HG02759 (cell line): ENCODE results near the gene CCR9.

Experiments
- ATAC-seq: cut with Tn5 transposase; IDR thresholded peaks from one replicate; pipeline ENCODE4 v1.9.1; 2021; ENCODE audit warnings: mild to moderate bottlenecking, moderate library complexity; ENCODE audit not compliant: unreplicated experiment

CCR9 gene

GRCh38 chr3:45933591-45933990, 47.2 kb downstream of the CCR9 start:
- no peak for ATAC-seq

GRCh38 chr3:45936261-45936660, 49.9 kb downstream of the CCR9 start:
- ATAC-seq, result no peak

- no peak for ATAC-seq
Observed at GRCh38 chr3:45937206-45938042, 51.1 kb downstream of the CCR9 start.

DNA sequence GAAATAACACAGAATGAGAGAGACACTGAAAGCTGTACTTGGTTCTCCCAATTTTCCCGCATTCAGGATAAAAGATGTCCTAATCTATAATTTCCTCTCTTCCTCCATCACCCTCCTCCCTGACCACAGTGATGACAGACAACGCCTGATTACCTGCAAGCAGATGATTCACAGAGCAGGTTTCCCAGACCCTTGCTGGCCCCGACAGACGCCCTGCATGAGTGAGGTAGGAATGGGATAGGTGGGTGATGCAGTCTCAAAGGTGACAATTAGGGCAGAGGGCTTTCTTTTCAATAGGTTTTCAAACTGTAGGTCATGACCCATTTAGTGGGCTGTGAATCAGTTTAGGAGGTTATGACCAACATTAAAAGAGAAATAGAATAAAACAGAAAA, 51.7 kb downstream of the CCR9 start:
- ATAC-seq, result no peak

DNA sequence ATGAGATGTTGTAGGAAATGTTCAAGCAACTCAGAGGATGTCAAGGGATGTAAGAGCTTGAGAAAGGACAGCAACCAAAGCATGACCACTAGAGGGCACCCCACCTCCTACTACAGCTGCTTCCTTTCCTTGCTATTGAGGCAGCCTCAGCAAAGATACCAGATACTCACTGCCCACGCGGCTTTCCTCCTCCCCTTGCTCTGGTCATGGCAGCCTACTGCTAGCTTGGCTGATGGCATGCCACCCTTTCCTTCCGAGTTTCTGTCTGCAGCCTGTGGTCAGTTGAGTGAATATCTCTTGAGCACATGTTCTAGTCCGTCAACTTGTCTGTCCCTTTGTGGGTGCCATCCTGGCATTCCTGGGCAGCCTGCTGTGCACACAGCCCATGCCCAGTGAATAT, 52.5 kb downstream of the CCR9 start:
- peak; percentile 50 for ATAC-seq

GRCh38 chr3:45939341-45939771, 53.0 kb downstream of the CCR9 start:
- no peak for ATAC-seq

DNA sequence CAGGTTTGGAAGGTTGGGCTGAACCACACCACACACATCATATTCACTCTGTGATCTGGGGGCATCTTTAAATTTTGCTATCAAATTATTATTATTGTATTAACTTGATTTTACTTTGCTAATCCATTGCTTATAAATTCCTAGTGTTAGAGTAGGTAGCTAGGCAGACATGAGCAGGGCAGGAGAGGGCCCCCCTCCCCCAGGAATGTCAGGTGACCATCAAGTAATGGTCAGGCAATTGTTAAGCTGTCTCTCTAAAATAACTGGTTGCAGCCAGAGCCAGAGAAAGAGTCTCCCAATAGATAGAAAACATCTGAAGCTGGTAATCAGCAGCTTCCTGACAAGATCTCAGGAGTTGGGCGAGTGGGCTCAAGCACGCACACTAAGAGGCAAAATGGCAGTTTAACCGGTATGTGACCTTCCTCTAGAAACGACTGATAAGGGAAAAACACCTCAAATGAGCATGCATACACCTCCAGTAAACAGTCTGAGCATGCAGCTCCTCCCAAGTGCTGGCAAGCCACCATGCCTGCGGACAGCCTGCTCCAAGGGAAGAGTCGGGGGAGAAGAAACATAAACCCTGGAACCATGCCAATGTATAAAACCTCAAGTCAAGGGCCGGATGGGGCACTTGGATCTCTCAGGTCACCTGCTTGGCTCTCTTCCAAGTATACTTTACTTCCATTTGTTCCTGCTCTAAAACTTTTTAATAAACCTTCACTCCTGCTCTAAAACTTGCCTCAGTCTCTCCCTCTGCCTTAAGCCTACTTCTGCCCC, 53.8 kb downstream of the CCR9 start:
- no peak for ATAC-seq

DNA sequence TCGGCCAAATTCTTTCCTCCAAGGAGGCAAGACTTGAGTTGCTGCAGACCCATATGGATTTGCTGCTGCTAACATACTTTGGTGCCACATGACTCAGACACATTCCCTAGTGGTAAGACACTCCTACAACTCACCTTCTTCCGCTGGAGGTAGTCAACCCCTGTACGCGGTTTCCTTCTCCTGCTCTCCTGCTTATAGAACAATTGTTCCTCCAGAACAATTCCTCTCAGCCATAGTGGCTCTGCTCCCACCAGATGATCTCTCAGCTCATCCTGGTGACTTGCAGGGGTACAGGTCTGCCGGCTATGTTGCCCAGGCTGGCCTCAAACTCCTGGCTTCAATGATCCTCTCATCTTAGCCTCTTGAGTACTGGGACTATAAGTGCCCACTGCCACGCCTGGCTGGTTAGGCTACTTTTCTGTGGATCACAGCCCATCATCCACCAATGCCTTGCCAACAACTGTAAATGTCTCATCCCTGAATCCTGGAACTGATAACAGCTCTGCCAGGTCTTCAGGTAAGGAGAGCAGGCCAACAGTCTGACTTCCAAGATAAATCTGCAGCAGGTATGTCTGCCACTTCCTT, 54.5 kb downstream of the CCR9 start:
- ATAC-seq, result no peak

DNA sequence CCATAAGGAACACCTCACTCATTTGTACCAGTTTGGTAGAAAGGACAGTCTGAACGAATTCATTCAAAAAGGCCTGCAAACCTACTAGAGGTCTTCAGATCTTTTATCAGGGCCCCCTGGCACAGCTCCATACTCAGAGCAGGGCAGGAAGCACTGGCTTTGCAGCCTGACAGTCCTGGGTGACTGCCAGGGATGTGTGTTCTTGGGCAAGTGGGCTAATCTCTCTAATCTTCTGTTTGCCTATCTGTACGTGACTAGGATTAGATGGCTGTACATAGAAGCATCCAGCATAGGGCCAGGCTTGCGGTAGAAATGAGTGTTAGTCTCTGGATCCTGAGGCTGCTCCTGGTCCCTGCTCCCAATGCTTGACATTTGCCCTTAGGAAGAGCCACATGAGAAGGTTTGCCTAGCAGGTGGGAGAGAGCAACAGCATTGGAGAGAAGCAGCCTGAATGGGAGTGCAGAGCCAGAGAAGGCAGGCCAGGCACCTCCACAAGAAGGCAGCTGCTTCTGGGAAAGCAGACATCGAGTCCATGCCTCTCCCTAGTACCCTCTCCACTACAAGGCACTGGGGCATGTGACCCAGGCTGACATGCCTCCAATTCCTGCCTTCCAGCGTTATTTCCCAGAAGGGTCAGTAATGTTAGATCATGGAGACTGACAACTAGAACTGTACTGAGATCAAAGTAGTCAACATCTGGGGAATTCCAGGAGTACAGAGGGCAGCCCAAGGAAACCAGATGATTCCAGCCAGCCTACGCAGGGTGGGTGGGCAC, 55.9 kb downstream of the CCR9 start:
- no peak for ATAC-seq

DNA sequence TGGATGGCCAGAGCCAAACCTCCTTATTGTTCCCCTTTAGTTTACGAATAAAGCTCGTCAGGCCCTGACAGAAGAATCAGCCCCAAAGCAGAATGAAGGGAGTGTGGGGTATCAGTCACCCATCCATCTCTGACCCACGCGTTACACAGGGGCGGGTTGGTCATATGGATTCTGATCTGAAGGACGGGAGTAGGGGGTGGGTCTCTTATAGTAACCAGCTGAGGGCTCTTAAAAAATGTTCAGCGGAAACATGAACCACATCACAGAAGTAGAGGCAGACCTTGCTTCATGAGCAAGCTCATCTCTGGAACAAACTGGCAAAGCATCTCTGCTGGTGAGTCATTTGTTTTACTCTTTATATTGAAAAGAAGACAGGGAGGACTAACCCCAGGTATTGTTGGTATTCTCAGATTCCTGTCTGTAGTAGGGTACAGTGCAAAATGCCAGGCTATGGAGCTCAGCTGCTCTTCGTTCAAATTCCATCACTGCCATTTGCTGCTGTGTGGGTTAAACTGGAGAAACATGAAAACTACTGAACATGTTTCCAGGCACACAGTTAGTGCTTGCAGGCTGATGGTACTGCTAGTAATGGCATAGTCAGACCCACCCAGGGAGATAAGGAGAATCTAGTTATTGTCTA, 57.0 kb downstream of the CCR9 start, which contains the start of gene CXCR6:
Gene CXCR6 (plus strand): TSS at position 258 of the 640 bp plus-strand sequence. CDS start 3,018 bp downstream, outside the sequence.
- ATAC-seq, result no peak

DNA sequence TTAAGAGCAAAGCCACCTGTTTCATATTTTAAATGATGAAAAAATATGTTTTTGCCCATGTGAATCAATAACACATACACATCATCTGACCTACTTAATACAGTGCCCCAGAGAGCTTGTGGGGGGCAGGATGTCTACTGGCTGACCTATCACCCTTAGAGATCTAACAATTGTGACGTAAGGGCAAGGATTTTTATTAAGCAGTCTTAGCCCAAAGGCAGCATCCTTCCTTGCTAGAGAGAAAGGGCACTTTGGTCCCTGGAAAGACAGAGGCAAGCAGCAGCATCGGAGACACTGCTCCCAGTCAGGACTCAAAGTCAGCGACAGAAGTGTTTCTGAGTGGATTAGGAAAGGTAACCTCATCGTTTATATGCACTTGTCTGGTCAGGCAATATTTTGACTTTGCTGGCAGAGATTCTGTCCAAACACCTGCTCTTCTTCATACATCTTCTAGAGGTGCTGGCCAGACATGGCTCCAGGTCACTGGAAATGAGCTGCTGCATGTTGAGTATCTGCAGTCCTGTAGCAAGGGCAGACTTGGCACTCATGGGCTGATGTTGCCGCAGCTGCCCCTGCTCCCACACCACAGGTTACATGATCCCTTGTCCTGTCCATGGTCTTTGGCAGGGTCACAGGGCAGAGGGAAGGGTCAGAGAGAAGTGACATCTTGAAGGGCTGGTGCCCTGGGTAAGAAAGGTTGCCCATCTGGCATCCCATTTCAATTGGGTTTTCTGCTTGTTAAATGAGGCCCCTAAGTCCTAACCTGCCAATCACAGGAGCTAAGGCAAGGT, 58.7 kb downstream of the CCR9 start:
- no peak for ATAC-seq

DNA sequence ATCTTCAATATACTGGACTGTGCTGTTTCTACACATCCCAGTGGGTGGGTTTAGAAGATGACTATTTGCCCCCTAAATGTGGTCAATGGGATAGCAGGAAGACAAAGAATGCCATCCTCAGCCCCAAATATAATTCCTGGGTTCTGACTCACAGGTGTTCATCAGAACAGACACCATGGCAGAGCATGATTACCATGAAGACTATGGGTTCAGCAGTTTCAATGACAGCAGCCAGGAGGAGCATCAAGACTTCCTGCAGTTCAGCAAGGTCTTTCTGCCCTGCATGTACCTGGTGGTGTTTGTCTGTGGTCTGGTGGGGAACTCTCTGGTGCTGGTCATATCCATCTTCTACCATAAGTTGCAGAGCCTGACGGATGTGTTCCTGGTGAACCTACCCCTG, 60.0 kb downstream of the CCR9 start:
- no peak for ATAC-seq

- no peak for ATAC-seq
Observed at GRCh38 chr3:45946875-45947274, 60.5 kb downstream of the CCR9 start.

- no peak for ATAC-seq
Observed at GRCh38 chr3:45947361-45947760, 61.0 kb downstream of the CCR9 start.

DNA sequence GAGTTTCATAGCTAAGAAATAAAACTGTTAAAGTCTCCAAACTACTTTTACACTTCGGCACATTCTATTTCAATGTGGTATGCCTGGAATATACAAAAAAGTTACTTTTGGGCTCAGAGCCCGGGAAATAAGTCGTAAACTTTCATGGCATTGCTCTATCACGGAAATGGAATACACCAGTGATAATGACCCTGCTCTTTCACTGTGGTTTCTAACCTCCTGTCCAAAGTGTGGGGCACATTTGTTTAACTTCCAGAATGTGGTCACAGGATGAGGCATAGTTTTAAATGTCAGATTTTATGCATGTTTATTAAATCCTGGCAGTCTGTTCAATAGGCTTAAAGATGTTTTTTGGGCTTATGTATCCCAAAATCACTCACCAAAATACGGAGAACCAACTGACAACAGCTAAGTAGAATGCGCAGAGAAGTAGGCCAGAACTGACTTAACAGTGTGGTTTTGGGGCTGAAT, 62.0 kb downstream of the CCR9 start:
- ATAC-seq, result no peak

DNA sequence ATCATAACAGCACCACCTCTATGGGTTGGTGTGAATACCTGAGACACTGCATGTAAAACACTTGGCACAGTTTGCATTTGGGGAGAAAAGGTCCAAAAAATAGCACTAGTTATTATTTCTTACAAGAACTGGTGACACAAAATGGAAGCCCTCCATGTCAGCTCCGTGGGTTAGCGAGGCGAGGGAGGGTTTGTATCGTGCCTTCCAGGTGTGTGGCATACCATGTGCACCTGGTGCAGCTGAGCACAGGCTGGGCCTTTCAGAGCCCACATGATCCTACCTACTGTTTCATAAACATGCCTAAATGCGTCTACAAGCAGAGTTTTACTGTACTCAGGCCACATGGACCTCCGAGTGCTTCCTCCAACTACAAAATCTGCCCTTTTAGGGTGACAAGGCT, 62.5 kb downstream of the CCR9 start:
- no peak for ATAC-seq

GRCh38 chr3:45949432-45949831, 63.1 kb downstream of the CCR9 start:
- no peak for ATAC-seq

DNA sequence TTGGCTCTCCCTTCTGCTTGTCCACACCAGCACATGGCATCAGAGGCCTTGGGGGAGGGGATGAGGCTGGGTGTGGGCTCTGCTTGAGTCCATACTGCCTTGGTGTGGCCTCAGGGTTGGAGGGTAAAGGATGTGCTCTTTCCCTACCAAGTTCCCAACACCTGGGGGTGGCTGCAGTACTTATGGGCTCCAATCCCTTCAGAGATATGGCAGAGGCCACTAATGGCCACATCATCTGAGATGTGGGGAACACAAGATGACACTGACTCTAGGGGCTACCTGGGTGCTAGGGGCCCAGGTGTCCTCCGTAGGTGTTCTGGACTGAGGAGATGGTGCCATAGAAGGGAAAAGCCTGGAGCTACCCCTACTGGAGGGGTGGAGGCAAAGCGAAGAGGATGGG, 63.8 kb downstream of the CCR9 start:
- no peak for ATAC-seq
